Measurements from ENCODE around the gene VTI1A.

DNA sequence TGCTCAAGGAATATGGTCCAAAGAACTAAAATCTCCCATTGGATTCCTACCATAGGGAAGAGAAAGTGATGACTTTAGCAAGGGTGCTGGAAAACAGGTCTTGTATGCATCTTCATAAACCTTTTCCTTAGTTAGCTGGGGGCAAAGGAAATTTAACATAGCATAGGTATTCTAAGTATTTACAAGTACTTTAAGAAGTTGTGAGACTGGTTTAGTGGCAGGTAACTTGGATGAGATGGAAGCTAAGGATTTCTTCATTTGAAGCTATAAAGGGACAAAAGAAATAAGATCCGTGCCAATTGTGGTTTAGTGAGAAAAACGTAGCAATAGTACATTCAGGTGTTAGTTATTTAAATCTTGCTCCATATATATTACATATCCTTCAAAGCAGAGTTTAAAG, 319.6 kb downstream of the VTI1A start:
- TF ChIP-seq, protein P1, sequence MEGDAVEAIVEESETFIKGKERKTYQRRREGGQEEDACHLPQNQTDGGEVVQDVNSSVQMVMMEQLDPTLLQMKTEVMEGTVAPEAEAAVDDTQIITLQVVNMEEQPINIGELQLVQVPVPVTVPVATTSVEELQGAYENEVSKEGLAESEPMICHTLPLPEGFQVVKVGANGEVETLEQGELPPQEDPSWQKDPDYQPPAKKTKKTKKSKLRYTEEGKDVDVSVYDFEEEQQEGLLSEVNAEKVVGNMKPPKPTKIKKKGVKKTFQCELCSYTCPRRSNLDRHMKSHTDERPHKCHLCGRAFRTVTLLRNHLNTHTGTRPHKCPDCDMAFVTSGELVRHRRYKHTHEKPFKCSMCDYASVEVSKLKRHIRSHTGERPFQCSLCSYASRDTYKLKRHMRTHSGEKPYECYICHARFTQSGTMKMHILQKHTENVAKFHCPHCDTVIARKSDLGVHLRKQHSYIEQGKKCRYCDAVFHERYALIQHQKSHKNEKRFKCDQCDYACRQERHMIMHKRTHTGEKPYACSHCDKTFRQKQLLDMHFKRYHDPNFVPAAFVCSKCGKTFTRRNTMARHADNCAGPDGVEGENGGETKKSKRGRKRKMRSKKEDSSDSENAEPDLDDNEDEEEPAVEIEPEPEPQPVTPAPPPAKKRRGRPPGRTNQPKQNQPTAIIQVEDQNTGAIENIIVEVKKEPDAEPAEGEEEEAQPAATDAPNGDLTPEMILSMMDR (IDR thresholded peaks at IDR 0.05; ENCODE audit: control extremely low read depth in 1 of 3, insufficient read depth in 1 of 3, low read depth in 1 of 3, low read length in 3 of 3), result no peak
- TF ChIP-seq JUN (IDR thresholded peaks at IDR 0.05; ENCODE audit: low read depth, low read length) (no peak), NANOG (IDR thresholded peaks at IDR 0.05; ENCODE audit: insufficient read depth, low read depth, low read length, poor library complexity, severe bottlenecking) (no peak), CBX8 (IDR thresholded peaks at IDR 0.05; ENCODE audit: borderline replicate concordance, low read depth, low read length) (no peak), EP300 (IDR thresholded peaks at IDR 0.05; ENCODE audit: borderline replicate concordance in 1 of 2, low read depth in 2 of 2, low read length in 2 of 2) (no peak), CEBPB (IDR thresholded peaks at IDR 0.05; ENCODE audit: low read depth, low read length) (no peak), ZNF274 (IDR thresholded peaks at IDR 0.05; ENCODE audit: borderline replicate concordance, extremely low read depth, low read length) (no peak), CBX5 (IDR thresholded peaks at IDR 0.05; ENCODE audit: low read depth, low read length) (no peak), POLR2A (IDR thresholded peaks at IDR 0.05; ENCODE audit: control extremely low read depth in 1 of 2, low read depth in 2 of 2, low read length in 2 of 2) (no peak), HDAC2 (IDR thresholded peaks at IDR 0.05; ENCODE audit: borderline replicate concordance in 1 of 2, low read depth in 2 of 2, low read length in 2 of 2) (no peak), BACH1 (IDR thresholded peaks at IDR 0.05; ENCODE audit: low read length) (no peak), POU5F1 (IDR thresholded peaks at IDR 0.05; ENCODE audit: low read depth, low read length) (no peak), RAD21 (IDR thresholded peaks at IDR 0.05 in 1 of 2, conservative IDR thresholded peaks at IDR 0.05 in 1 of 2; ENCODE audit: low read depth in 2 of 2, low read length in 2 of 2) (no peak), RFX5 (IDR thresholded peaks at IDR 0.05; ENCODE audit: borderline replicate concordance, low read depth, low read length) (no peak)
